CD4-positive, alpha-beta T cell treated with Interleukin-17A for 4 hours (primary cell): ENCODE measurements around the gene IMPA2.
"Not testable (repeated sequence)": the region's sequence is repeated elsewhere in the genome, so short reads cannot be mapped to it uniquely, and the experiment has no call there.

Experiments
- DNase-seq: peaks from one replicate; pipeline ENCODE4 v3.0.0-alpha.2; 2020; ENCODE audit warnings: mixed read lengths

IMPA2 gene

GRCh38 chr18:11963991-11964484 lies 17.3 kb upstream of the IMPA2 start:
- no peak for DNase-seq

- DNase-seq = no peak
Observed at GRCh38 chr18:11969904-11970835, 11.1 kb upstream of the IMPA2 start.

- DNase-seq = not testable (repeated sequence)
Observed at GRCh38 chr18:11970836-11971226, 10.5 kb upstream of the IMPA2 start.

GRCh38 chr18:11972371-11973174 lies 8.7 kb upstream of the IMPA2 start:
- no peak for DNase-seq

- no peak for DNase-seq
Observed at GRCh38 chr18:11974741-11975325, 6.5 kb upstream of the IMPA2 start.

- no peak for DNase-seq
Observed at GRCh38 chr18:11975723-11976122, 5.6 kb upstream of the IMPA2 start.

- DNase-seq = no peak
Observed at GRCh38 chr18:11976315-11977152, 4.8 kb upstream of the IMPA2 start.

- DNase-seq = no peak
Observed at GRCh38 chr18:11977153-11977466, 4.2 kb upstream of the IMPA2 start.

- DNase-seq = no peak
Observed at GRCh38 chr18:11978956-11979355, 2.4 kb upstream of the IMPA2 start.

- DNase-seq = no peak
Observed at GRCh38 chr18:11980163-11980493, 1.2 kb upstream of the IMPA2 start.

GRCh38 chr18:11980494-11981191 lies 664 bp upstream of the IMPA2 start:
- DNase-seq = peak; percentile 98

- peak; percentile 18 for DNase-seq
Observed at GRCh38 chr18:11981543-11982366, 448 bp downstream of the IMPA2 start.

- DNase-seq = no peak
Observed at GRCh38 chr18:11982981-11983380, 1.7 kb downstream of the IMPA2 start.

- no peak for DNase-seq
Observed at GRCh38 chr18:11983592-11983991, 2.3 kb downstream of the IMPA2 start.

- no peak for DNase-seq
Observed at GRCh38 chr18:11984091-11984490, 2.8 kb downstream of the IMPA2 start.

- DNase-seq = no peak
Observed at GRCh38 chr18:11985586-11985985, 4.3 kb downstream of the IMPA2 start.

GRCh38 chr18:11986061-11986460 lies 4.8 kb downstream of the IMPA2 start:
- no peak for DNase-seq

GRCh38 chr18:11987527-11987926 lies 6.2 kb downstream of the IMPA2 start:
- DNase-seq = no peak

GRCh38 chr18:11989174-11989573 lies 7.9 kb downstream of the IMPA2 start:
- no peak for DNase-seq

- no peak for DNase-seq
Observed at GRCh38 chr18:11989966-11990380, 8.7 kb downstream of the IMPA2 start.

GRCh38 chr18:11990539-11990938 lies 9.2 kb downstream of the IMPA2 start:
- no peak for DNase-seq
